Middle frontal gyrus (tissue), 1 donor: Measurements from ENCODE around the gene KRT80.

Source experiments
- DNase-seq: peaks from one replicate; pipeline ENCODE4 v3.0.0-alpha.2; 2015; ENCODE audit warnings: low spot score; ENCODE audit errors: extremely low spot score

The KRT80 gene

DNA sequence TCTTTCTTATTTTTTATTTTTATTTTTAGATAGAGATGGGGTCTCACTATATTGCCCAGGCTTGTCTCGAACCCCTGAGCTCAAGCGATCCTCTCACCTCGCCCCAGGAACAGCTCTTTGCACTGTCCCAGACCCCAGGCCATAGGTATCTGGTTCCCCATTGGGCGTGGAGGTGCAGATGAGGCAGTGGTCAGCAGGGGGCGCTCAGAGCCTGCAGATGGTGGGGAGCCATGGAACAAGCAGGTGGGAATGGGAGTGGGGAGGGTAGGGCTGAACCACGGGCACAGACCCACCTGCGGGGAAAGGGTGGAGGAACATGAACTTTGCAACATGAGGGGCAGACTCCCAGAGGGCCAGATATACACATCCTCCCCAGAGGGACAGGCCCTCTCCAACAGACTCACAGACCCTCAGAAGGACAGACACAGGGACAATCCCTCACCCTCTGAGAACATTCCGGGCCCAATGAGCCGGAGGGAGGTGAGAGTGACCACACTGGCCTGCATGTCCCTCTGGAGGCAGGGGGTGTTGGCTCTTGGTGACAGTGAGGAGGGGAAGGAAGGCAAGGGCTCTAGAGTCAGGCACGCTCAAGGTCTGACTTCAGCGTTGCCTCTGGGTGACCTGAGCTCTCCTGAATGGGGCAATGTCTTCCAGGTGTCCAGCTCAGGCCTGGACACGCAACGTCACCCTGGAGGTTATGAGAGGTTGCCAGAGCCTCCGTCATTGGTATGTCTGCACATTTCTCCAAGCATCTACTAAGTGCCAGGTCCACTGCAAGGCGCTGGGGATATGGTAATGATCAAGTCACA lies 34.9 kb downstream of the KRT80 start:
- peak; percentile 34 for DNase-seq

DNA sequence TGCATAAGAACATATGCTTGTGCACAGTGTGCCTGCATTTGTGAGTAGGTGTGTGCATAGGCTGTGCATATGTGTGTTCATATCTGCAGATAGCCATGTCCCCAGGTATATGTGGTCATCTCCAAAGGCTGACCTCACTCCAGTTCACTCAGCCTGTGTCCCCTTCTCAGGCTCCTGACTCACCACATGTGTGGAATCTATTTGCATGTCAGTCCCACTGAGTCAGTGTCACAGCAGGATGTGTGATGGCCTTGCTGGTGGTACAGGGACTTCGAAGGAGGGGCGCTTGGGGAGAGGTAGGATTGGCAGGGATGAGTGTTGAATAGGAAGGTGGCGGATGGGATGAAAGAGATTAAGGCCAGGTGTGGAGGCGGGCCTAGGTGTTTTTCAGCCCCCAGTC lies 35.5 kb downstream of the KRT80 start:
- no peak for DNase-seq

DNA sequence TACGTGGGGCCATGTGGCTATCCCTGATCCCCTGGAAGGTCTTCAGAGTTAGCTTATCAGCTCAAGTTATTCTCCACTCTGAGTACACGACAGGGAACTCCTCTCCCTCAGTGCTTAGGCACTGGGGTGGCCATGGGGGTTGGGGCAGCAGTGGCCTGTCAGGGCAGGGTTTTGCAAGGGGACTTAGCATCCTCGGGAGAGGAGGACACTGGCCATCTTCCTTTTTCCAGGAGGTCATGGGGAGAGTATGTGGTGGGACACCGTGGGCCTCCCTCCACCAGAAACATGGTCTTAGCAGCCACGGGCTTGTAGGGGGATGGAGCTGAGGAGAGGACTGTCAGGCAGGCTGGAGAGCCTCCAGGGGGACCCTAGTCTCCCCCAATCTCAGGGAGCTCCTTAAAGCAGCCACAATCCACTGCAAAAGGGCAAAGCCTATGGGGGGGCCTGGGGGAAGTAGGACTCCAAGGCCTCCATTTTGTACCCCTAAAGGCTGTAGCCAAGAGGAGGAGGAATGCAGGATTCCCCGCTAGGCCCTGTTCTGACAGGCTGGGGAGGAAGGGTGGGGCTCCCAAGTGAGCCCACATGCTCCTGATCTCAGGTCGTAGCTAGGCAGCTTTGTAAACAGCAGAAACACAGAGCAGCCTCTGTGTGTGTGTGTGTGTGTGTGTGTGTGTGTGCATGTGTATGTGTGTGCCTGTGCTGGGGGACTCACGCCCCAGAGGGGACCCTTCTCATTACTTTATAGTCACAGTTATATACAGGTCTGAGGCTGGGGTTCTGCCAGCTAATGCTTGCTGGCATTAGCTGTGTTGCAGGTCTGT lies 36.6 kb downstream of the KRT80 start:
- DNase-seq = no peak

GRCh38 chr12:52152905-52153317 lies 38.9 kb downstream of the KRT80 start:
- DNase-seq = no peak

DNA sequence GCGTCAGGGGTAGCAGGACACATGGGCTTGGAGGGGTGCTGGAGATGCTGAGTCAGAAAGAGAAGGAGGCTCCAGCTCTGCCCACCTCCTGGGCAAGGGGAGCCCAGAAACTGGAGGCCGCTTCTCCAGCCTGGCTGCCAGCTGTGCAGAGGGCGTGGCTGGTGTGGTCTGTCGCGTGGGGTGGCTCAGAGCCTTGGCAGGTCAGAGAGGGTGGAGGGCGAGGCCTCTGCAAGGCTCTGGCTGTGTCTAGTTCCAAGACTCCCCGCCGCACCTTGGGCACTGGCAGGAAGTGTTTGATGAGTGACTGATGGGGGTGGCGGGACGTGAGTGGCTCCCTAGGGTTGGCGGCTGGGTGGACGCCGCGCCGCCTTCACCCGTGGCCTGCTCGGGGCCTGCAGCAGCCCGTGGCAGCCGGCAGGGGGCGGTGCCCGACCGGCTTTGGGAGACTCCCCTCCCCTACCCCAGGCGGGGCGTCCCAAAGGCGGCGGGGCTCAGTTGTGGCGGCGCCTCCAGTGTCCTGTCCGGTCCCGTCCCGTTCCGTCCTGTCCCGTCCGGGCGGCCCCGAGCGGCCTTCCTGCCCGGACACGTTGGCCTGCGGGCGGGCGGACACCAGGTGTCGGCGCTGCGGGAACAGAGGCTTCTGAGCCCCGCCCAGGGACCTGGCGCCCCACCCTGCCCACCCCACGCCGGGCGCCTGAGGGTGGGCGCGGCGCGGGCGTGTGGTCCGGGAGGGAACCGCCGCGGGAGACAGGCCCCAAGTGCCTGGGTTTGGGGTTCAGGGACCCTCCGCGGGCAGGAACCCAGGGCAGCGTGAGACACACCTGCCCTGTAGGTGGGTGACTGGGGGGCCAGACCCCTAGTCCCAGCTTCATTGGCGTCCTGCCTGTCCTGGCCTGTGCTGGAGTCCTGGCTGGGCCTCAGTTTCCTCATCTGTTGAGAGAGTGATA lies 39.7 kb downstream of the KRT80 start:
- DNase-seq = no peak

- DNase-seq = no peak
Measured at GRCh38 chr12:52151153-52151836, 40.5 kb downstream of the KRT80 start.

DNA sequence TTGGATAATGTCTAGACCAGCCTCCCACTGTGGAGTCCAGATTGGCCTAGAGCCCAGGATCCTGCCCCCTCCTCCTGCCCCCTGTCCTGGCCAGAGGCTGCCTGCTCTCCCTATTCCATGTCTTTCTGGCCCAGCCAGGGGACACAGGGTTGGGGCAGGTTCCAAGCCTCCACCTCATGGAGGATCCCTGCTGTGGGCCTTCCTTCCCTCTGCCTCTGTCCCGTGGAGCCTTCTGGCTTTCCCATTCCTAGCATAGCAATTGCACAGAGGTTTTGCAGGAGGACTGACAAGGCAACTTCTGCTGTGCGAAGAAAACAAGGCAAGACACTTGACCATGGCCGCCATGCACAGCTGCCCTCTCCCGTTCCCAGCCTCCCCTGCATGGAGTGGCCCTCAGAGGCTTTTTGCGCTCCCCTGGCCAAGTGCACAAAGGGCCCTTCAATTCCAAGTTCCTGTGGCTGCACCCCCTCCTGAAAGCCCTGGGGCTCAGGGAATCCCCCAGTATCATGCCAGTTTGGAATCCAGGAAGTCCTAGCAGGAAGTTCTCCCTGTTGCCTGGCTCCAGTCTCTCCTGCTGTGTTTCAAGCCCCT lies 42.1 kb downstream of the KRT80 start:
- no peak for DNase-seq

DNA sequence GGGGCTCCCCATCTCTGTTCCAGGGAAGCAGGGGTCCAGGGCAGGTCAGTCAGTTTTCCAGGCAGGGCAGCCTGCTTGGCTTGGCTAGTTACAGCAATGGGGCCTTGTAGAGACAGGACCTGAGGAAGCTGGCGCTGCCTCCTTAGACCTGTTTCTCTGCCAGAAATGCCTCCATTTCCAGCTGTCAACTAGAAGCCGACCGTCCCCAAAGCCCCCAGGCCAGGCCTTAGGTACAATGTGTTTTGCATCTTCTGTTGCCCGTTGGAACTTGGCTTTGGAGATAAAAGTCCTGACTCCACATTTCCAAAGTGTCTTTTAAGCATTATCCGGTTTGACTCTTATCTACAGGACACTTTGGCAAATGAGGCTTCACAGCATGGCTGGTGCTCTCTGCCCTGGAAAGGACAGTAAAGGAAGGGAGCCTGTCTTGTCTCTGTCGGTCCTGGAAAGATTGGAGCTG lies 42.6 kb downstream of the KRT80 start:
- DNase-seq = no peak

DNA sequence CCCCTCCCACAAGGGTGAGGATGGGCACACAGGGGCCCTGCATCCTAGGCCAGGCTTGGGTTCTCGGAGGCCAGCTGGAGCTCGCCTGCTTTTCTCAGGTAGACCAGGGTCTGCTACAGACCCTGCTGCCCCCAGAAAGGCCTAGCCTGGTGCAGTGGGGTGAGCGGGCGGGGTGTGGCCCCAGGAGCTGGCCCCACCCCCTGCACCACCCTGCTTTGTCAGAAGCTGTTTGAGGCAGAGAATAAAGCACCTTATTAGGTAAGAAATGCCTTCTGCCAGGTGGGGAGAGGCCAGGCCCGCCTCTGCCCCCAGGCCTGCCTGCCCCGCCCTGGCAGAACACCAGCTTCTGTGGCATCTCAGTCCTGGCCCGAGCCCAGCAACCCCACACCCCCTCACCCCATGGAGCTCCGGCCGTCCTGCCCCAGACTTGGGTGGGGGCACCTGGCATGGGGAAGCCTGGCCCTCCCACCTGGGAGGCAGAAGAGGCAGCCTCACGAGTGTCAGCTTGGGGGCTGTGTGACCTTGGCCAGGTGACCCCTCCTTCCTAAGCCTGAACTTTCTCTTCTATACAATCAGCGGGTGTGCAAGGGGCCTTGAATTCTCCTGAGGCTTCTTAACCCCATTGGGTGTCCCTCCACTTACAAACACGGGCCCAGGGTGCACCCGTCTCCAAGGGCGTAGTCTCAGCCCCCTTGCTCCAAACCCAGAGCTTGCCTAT lies 43.2 kb downstream of the KRT80 start:
- DNase-seq = no peak

DNA sequence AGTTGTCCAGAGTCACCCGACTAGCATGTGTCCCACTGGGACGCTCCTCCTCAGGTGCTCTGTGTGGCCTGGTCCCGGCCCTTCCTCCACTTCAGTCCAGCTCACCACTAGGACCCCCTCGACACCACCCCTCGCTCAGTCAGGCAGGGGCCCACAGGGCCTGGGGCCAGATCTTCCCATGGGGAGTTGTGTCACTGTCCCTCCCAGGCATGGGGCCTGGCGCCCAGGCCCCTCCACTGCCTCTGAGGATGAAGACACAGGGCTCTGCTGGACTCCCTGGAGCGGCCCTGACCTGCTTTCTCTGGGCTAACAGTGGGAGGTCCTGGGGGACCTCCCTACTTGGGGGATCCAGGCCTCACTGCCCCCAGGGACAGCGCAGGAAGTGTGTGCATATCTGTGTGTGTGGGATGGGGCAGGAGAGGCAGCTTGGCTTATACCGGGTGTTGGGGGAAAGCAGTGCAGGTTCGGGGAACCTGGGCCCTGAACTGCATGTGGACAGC lies 43.8 kb downstream of the KRT80 start:
- no peak for DNase-seq

DNA sequence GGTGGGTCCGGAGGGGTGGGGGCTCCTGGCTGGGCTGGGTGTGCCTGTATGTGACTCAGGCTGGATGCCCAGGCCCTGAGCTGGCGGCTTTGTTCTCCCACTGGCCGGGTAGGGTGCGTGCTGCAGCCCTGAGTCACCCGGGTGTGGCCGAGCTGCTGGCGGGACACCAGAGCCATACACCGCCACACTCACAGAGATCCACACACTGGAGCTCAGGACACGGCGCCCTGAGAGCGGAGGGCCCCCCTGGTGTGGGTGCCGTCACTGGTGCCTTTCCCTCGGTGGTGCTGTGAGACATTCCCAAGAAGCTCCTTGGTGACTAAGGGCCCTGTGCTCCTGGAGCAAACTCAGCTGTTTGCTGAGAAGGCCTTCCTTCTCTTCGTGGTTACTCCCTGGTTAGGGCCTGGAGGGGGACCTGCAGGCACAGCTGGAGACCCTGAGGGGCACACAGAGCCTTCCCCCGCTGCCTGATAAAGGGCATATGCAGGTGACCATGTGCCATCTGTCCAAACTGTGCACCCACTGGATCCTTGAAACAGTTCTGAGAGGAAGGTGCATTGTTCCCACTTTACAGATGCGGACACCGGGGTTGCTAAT lies 44.3 kb downstream of the KRT80 start:
- no peak for DNase-seq

DNA sequence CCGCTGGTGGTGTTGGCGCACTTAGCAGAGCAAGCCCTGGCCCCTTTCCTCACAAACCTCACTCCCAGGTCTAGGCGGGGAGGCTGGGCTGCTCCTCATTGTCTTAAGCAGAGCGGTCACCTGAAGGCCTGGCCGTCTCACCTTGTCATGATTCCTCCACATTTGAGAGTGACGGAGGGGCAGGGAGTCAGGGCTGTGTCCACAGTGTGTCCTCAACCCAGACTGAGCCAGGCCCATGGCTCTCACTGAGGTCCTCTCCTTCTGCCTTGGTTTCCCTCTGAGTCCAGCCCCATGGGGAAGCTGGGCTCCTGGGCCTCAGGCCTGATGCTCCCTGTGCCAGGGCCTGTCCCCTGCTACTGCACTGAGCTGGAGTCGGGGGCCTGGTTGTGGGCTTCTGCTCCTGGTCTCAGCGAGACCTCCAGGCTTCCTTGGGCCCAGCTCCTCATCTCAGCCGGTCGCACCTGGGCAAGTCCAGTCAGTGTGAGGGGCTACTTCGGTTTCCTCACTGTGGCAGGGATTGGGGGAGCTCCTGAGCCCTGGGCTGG lies 44.9 kb downstream of the KRT80 start:
- no peak for DNase-seq

GRCh38 chr12:52146089-52146821 lies 45.6 kb downstream of the KRT80 start:
- DNase-seq = no peak

DNA sequence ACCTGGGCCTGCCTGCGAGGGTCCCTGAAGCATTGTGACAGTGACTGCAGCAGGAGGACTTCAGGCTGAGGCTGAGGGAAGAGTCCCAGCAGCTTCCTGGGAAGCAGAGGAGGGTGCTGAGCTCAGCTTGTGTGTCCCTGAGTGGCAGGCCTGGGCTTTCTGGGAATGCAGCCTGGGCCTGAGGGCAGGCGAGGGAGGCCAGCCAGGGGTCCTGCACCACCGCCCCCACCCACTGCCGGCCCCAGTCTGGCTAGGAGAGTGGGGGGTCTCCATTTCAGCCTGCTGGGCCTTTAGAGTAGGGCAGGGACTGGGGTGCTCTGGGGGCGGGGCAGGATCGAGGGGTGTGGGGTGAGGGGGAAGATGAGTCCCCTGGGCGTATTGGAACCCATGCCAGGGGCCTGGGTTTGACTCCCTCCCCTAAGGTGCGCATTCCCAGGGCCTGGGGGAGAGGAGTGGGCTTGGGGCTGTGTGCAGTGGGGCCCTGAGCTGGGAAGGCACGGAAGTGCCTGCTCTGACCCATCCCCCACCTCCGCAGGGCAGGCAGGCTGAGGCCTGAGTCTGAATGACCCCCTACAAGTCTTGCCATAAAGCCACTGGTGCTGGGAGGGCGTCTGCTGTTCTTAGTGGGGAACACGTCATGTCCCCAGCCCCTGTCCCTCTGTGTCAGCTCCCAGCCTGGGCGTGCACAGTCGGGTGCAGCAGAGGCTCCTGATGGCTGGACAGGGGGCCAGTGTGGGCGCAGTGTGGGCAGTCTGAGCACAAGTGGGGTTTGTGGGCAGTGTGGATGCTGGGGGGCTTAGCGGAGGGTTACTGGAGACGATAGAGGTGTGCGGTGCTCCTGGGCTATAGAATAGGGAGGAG lies 46.4 kb downstream of the KRT80 start:
- DNase-seq = no peak

GRCh38 chr12:52144512-52145227 lies 47.1 kb downstream of the KRT80 start:
- no peak for DNase-seq

GRCh38 chr12:52142431-52142830 lies 49.4 kb downstream of the KRT80 start:
- DNase-seq = no peak

DNA sequence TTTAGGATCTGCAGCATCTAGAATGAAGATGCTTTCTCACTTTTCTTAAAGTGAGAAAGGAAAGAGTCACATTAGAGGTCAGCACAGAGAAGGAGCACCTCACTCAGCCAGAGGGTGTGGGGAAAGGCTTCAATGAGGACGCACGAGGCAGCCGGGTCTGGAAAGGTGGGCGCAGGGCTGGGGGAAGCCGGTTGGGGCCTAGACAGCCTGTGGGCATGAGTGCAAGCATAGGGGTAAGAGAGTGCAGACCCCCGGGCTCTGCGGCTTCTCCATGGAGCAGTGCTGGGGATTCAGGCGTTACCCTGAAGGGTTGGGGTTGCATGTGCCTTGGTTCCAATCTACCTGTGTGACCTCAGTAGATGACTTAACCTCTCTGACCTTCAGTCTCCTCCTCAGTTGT lies 49.9 kb downstream of the KRT80 start:
- no peak for DNase-seq
